CD4-positive, alpha-beta T cell treated with Interferon gamma for 1 hour (primary cell): ENCODE data around the gene GALNT2.

Experiments
- DNase-seq: peaks from one replicate; pipeline ENCODE4 v3.0.0-alpha.2; 2020

GALNT2 gene

DNA sequence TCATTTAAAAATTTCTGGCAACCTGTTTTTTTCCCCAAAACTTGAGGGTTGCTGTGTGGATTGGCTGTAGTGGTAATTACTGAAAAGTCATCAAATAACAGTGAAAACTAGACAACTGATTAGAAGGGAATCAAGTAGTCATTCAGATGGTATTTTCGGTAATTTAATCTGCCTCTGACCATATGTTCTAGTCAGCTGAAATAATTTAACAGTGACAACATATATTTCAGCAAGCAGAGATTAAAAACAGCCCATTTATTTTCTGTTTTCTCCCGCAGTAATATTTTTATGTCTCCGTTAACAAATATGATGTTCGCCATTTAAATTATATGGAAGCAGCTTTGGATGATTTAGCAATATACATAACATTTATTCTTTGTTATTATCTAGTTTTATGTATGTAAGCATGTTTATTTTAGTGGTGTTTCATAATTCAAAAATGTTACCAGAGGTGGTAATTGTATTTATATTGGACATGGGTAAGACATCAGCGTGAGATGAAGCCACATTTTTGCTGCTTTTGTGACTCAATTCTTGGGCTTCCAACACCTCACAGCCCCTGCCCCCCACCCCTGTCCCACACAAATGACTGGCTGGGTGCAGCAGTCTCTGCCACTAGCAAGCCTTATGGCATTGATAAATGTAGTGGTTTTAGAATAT lies 104.4 kb downstream of the GALNT2 start:
- DNase-seq: no peak

GRCh38 chr1:230172016-230172537 lies 105.0 kb downstream of the GALNT2 start:
- DNase-seq: no peak

DNA sequence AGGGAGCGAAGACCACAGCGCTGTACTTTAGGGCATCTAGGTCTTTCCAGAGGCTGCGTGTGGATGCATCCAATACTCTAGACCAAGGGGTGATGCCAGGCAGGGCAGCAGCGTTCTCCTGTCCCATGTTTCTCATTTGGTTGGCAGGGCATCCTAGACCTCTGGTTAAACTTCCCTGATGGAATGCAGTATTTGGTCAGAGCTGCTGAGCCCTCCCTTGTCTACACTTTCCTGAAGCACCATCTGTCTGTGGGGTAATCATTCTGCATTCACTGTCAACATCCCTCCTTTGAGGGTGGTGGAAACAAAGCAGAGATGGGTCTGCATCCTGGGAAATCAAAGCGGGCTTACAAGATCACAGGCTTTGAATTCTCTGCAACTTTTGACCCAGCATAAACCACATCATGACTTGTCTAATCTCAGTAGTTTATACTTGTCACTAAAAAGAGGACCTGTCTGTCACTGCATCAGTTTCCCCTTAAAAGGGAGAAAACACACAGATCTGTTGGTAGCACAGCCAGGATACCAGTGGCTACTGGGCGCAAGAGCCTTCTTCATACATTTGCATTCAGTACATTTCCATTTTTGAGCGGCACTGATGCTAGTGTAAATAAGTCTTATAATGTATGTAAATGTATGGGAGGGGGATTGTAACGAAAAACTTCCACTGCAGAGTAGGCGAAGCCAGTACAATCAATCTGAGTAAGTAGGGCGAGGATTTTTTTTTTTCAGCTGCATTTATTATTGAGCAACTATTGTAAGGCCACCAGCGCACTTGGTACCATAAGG lies 106.3 kb downstream of the GALNT2 start:
- no peak for DNase-seq

- no peak for DNase-seq
Measured at GRCh38 chr1:230174041-230174440, 107.0 kb downstream of the GALNT2 start.

DNA sequence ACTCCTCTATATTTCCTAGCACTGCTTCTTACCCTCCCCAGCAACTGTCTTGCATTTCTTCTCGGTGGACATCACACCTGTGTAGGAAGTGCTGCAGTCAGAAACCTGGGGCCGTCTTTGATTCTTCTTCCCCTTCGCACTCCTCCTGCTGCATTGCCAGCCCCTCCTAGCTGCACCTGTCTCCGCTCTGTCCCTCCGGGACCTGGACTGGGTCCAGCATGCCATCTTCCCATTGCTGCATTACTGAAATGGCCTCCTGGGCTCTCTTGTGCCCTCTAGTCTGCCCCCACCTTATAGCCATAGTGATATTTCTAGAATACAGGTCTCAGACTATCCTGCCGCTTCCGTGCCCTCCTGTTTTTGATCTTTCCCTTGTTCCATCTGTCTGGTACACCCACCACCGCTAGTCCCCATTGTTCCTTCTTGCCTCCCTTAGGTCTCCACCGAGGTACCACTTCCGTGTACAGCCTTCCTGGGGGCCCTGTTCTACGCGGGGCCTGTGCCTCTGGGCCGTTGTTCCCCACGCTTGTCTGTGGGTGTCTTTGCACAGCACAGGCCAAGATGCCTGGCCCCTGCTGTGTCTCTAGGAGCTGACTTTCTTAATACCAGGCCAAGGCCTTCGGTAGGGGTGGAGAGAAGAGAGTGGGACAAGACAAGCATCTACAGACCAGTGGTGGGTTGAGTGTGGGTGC lies 107.6 kb downstream of the GALNT2 start:
- DNase-seq: no peak

- DNase-seq: no peak
Measured at GRCh38 chr1:230175163-230175747, 108.2 kb downstream of the GALNT2 start.

GRCh38 chr1:230175839-230176238 lies 108.8 kb downstream of the GALNT2 start:
- no peak for DNase-seq

DNA sequence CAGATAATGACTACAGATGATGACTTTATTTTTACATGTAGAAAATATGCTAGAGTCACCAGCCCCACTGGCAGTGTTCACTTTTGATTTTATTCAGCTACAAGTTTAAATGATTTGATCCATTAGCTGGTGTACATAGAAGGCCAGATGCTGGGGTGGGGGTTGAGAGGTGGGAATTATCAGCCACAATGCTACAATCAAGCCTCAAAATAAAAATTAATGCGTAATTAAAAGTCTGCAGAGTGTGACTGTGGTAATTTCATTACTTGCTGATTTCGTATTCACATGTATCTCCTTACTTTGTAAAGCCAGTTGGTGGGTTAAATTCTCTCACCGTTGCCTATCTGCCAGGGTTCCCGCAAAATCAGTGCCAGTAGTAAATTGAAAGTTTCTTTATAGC lies 109.3 kb downstream of the GALNT2 start:
- DNase-seq: no peak

DNA sequence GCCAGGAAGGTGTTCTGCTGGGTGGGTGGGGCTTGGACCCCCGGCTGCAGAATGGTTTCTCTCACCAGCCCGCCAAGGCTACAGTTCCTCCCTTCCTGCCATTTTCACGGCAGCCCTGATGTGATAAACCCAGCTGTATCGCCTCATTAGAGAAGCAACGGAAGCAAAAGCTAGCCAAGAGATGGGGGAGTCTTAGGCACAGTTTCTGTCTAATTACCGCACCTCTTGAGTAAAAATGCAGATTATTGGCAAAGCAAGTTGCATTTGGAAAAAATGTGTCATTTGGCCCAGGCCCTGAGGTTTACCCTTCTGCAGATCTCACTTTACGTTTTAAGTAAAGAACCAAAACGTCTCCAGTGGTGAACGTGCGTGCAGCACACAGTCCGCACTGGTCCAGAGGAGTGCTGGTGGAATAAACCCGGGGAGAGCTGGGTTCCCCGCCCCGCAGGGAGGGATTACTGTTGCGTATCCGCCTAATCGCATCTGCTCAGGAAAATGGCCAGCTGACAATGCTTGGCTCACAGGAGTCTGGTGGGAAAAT lies 109.9 kb downstream of the GALNT2 start:
- DNase-seq: no peak

DNA sequence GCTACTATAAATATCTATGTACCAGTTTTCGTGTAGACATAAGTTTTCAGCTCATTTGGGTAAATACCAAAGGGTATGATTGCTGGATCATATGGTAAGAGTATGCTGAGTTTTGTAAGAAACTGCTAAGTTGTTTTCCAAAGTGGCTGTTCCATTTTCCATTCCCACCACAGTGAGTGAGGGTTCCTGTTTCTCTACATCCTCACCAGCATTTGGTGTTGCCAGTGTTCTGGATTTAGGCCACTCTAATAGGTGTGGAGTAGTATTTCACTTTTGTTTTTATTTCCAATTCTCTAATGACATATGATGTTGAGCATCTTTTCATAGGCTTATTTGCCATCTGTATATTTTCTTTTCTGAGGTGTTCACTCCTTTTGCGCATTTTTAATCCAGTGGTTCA lies 112.2 kb downstream of the GALNT2 start:
- no peak for DNase-seq

DNA sequence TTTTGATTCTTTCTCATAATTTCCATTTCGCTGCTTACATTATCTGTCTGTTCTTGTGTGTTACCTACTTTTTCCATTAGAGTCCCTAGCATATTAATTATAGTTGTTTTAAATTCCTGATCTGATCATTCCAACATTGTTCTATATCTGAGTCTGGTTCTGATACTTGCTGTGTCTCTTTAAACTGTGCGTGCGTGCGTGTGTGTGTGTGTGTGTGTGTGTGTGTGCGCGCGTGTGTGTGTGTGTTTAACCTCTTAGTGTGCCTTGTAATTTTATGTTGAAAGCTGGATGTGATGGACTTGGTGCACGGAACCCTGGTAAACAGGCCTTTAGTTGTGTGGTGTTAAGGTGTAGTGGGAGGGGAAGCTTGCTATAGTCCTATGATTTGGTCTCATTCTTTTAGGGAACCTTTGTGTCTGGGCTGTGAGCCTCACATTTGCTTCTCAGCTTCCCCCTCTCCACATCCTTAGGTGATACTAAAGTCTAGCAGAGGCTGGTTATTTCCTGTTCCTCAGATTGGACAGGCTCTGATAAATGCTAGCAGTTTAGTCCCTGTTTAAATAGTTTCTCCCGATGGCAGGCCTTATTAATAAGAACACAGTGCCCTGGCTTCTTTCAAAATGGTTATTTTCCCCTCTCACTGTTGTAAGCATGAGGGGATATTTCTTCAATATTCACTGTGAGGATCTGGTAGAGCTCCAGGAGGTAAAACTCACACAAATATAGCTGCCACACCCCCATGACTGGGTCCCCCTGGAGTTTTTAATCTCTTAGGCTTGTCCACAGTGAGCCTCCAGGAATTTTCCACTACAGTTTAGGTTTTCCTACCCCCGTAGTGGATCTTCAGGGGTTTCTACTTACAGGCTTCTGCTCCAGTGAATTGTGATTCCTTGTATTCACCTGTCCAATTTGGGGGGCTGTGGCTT lies 118.3 kb downstream of the GALNT2 start:
- DNase-seq: no peak

- no peak for DNase-seq
Measured at GRCh38 chr1:230186003-230186863, 119.2 kb downstream of the GALNT2 start.

GRCh38 chr1:230186874-230187273 lies 119.8 kb downstream of the GALNT2 start:
- DNase-seq: no peak

GRCh38 chr1:230187290-230187689 lies 120.3 kb downstream of the GALNT2 start:
- DNase-seq: no peak

GRCh38 chr1:230188826-230189225 lies 121.8 kb downstream of the GALNT2 start:
- no peak for DNase-seq

GRCh38 chr1:230189341-230189740 lies 122.3 kb downstream of the GALNT2 start:
- no peak for DNase-seq

DNA sequence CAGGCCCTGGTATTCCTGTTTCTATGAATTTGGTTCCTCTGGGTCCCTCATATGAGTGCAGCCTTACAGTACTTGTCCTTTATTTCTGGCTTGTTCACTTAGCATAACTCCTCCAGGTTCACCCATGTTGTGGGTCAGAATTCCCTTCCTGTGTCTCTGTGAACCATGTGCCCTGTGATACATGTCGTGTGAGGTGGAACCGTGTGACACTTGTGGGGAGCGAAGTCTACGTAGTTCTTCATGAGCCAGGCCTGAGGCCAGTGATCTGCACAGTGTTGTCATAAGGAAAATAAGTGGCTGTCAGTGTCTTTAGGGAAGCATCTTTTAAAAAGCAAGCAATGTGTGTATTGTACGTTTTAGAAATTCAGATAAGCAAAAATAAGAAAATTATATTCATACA lies 122.8 kb downstream of the GALNT2 start:
- no peak for DNase-seq

DNA sequence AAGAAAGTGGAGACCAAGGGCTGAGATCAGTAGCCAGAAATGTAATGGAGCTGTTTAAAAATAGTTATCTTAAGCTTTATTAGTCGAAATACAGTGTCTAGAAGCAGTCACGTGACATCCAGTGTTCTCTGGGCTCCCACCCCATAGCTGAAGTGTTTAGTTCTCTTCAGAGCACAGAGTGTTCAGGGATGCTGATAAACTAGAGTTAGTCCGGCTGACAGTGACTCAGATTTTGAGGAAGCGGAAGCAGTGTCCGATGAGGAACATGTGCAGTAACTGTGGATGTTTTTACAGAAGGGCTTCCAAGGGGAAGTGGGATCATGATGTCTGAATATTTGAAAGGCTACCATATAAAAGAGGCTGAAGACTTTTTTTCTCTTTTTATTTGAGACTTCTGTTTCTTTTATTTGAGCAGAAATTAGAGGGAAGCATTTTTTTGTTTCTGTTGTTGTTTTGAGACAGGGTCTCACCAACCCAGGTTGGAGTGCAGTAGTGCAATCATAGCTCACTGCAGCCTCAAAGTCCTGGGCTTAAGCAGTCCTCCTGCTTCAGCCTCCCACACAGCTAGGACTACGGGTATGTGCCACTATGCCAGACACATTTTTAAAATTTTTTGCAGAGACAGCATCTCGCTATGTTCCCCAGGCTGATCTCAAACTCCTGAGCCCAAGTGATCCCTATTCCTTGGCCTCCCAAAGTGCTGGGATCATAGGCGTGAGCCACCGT lies 124.2 kb downstream of the GALNT2 start:
- DNase-seq: peak; percentile 55

GRCh38 chr1:230191855-230192254 lies 124.8 kb downstream of the GALNT2 start:
- no peak for DNase-seq

GRCh38 chr1:230194525-230194924 lies 127.5 kb downstream of the GALNT2 start:
- no peak for DNase-seq
